Glomerular visceral epithelial cell (primary cell): ENCODE measurements around the gene ZNF423.

Experiments used
- DNase-seq: peaks from one replicate; pipeline ENCODE4 v3.0.0-alpha.2; 2016; ENCODE audit errors: extremely low spot score

Gene ZNF423

DNA sequence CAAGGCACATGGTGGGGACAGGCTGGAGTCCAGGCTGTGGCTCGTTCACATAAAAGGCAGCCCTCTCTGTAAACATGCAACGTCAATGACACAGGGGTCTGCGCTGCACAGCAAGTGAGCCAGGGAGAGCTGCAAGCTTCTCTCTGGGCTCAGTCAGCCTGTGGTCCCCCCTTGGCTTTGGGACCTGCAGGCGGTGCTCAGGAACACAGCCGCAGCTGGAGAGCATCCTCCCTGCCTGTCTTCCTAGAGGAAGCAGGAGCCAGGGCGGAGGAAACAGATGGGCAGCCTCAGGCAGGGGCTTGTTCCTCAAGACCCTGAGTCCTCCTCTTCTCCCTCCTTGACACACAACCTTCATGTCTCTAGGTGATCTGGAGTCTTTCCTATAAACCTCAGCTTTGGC, 254.3 kb downstream of the ZNF423 start:
- no peak for DNase-seq

DNA sequence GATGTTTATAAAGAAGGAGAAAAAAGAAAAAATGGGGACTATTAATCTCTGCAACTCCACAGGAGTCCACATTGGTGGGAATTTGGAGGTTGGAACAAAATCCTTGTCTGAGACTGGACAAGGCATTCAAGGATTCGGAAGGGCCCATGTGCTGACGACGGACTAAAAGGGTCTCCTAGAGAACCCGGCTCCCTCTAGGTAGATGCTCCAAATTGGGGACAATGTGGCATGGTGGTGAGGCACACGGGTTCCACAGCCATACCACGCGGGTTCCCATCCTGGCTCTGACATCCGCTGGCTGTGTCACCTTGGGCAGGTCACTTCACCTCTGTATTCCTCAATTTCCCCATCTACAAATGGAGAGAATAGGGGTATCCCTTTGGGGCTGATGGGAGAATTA, 254.9 kb downstream of the ZNF423 start:
- no peak for DNase-seq

DNA sequence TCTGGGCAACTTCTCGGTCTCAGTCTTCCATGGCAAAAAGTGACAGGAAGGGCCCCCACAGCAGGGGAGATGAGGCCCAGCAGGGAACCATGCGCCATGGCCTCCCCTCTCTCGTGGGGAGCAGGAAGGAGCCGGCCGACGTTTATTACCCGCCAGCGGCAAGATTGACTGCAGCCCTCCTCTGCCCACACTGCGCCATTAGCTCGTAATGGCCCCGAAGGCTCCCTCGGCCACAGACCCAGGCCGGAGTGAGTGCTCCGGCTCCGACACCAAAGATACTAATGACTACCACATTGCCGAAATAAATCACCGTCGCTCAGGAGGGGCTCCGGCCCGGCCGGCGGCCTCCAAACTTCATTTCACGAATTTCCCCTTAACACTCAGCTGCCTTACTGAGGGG, 255.4 kb downstream of the ZNF423 start:
- DNase-seq: no peak

DNA sequence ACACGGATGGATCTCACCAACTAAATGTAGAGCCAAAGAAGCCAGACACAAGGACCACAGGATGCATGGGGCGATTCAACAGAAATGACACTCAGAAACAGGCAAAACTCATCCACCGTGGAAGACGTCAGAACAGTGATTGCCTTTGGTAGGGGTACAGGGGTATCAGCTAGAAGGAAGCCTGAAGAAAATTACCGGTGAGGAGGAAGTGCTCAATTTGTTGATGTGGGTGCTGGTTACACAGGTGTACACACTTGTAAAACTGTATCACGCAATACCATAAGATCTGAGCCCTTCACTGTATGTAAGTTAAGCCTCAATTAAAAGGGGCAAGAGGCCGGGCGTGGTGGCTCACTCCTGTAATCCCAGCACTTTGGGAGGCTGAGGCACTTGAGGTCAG, 256.2 kb downstream of the ZNF423 start:
- DNase-seq: no peak

DNA sequence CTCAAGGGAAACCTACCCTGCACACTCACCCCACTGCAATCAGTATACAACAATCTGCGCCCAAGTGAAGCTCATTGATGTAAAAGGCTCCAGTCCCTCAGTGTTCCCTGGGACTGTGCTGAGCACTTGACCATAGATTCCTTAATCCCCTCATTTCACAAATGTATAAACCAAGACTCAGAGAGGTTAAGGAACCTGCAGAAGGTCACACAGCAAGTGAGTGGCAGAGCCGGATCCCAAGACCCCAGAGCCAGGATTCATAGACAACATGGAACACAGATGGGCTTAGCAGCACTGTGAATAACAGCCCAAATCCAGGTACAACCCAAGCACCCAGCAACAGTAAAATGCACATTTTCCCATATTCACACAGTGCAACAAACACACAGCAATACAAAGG, 256.6 kb downstream of the ZNF423 start:
- no peak for DNase-seq

DNA sequence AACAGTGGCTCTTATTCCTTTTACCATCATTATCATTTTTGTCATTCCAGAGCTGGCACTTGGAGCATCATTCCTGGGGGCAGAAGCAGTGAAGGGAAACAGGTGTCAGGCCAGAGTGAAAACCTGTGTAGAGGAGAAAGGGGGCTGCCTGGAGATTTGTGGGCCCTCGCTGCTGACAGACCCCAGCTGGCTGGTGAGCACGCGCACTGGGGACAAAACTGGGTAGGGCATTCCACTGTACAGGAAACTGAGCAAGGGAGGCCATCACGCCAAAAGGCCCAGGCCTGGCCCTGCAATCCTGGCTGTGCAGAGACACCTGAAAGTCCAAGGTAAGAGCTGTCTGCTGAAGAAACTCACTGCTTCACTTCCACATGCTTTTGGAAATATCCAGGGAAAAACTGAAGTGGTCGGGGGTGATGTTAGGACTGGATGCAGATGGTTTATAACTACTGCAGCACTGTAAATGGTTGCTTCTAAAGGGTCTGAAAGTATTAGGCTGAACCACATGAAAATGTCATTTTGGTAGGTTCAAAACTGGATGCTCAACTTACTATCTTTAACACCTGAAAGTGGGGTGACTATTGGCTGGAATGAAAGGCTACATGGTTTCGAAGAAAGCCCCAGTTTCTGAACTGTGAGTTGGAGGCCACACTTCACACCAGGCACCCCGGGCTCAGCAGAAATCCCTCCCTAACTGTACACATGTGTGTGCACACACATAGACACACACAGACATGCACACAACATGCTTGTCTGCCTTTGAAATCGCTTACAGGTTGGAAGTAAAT, 257.3 kb downstream of the ZNF423 start:
- no peak for DNase-seq

DNA sequence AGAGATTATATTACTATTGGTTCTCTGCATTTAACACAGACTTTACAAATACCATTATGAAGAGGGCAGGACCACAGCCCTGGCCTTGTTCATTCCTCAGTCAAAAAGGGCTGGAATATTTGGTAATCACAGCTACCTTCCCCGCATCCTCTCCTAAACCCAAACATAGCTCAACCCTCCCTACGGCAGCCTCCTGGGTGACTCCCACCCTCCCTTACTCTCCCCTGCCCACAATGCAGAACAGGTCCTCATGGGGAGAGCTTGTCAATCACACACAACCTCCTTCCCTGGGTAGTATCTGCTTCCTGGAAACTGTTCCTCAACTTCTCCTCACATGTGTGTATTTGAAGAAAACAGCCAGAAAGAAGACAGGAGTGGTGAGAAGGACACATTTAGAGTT, 258.1 kb downstream of the ZNF423 start:
- no peak for DNase-seq

DNA sequence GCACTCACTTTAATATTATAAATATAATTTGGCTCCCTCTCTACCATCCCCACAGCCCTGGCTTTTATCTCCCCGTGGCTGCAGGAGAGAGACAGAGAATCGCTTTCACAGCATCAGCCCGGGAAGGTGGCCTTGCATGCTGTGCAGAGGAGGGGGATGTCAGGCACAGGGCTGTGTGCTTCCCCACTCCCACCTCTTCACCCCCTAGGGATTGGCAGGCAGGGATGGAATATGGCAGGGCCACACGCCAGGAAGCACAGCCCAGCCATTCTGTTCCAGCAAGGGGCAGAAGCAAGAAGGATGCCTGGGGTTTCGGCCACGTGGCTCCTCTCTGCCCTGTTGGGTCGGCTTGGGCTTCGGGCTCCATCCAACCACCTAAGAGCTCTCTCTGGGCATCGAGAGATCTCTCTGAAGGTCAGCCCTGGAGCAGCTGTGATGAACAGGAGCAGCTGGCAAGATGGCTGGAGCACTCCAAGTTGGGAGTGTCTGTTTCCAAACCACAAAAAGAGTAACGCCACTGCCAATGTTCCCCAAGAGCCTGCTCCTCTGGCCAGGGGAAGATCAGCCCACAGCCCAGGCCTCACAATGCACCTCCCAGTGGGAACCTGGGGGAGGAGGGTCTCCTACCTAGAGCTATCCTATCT, 259.1 kb downstream of the ZNF423 start:
- no peak for DNase-seq

DNA sequence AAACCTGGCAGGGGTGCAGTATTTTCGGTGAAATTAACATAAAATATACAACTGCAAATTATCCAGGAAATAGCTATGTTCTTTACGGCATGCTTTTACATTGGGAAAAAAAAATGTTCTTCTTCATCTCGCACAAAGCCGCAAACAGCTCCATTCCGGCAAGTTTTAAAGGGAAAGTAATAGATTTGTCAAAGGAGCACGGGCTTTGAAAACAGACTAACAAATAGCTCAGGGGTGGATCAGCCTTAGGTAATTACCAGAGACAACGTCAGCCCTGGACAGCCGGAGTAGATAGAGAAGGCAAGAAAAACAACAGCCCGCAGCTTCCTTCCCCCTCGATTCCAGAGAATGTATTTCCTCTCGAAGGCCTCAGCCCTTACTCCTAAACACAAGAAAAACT, 259.8 kb downstream of the ZNF423 start:
- no peak for DNase-seq

DNA sequence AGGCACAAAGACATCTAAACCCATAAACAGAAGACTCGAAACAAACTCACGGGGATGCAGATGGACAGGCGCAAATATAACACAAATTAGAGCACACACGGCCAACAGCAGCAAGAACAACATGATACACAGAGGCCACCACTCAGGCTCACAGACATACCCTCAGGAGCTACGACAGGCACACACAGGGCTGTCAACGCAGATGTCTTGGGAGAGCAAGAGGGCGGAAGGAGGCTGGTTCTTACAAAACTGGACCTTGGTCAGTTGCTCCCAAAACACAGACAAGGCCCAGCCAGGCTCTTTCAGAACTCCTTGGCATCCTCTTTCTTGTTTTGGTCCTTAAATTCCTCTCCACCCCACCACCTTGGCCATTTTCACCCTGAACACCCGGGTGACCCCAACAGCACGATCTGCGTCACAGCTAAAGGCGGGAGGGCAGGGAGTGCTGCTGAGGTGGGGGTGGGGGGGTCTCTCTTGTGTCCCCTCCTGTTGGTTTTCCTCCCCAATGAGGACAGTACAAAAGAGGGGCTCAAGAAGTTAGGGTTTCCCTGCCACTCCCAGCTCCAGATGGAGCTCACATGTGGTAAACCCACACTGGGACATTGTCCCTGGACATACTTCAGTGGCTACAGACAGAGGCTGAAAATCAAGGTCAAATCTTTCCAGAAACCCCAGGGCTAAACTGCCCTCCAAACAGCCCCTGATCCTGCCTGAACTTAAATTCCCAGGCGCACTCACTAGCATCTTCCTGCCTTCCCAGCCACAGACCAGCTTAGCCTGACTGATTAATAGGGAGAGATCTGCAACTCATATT, 261.0 kb downstream of the ZNF423 start:
- no peak for DNase-seq

DNA sequence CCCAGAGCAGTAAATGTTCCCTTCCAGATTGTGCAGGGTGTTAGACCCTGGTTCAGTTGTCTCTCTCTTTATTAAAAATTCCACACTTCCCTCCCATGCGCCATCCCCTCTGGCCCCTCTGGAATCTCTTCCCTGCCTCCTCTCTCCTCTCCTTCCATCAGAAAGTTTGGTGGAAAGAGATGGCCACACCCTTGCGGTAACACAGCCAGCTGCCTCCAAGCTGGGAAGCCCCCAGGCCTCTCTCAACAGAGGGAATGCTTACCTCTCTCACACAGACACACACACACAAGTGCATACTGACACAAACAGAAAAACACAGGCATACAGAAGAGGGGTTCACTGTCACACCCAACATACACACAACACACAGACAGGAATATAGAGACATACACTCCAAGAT, 261.8 kb downstream of the ZNF423 start:
- no peak for DNase-seq

DNA sequence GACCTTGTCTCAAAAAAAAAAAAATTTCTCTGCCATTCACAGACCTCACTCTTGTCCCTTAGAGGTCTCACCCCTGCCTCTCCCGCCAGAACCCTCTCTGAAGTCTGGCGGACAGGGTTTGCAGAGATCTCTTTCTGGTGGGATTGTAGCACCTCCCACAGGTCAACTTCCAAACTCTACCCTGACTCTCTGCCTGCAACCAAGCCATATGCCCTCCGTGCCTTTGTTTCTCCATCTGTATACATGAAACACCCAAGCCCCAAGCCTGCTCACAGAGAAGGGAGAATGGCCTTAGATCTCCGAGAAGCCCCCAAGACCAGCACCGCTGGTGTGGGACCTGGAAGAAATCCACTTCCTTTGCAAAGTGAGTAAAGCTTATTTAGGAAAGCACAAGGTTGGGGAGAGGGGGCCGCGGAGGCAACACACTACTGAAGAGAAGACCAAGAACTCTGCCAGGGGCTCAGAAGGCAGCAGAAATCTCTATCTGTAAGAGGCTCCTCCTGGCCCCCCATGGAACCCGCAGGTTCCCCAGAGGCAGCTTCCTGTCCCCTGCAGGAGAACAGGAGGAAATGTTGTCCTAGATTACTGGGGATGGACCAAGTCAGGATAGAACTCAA, 262.4 kb downstream of the ZNF423 start:
- DNase-seq: no peak

DNA sequence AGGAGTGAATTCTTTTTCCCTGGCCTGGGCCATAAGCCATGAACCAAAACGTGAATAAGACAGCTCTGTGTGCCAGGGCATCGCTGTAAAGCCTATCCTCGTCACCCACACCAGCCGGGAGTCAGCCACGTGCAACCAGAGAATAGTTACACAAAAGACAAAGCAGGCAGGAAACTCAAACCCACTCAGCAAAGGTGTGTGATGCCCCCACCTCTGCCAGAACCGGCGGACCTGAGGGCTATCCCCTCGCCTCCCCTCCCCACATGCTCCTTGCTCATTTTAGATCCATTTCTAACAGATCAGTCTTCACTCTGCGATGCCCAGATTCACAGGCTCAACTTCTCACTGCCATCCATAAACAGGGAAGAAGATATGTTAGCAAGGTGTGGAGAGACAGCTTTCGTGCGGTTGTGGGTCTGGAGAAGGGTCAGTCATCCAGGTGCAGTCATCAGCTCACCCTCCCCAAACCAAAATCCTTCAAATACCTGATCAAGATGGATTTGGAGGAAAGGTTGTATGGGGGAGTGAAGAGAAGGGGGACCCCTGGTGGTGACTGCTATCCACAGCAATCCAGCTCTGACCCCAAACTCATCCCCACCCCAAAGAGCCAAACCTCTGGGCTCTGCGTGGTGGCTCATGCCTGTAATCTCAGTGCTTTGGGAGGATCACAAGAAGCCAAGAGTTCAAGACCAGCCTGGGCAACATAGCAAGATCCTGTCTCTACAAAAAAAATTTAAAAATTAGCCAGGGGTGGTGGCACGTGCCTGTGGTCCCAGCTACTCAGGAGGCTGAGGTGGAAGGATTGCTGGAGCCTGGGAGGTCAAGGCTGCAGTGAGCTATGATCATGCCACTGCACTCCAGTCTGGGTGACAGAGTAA, 263.1 kb downstream of the ZNF423 start:
- DNase-seq: no peak

DNA sequence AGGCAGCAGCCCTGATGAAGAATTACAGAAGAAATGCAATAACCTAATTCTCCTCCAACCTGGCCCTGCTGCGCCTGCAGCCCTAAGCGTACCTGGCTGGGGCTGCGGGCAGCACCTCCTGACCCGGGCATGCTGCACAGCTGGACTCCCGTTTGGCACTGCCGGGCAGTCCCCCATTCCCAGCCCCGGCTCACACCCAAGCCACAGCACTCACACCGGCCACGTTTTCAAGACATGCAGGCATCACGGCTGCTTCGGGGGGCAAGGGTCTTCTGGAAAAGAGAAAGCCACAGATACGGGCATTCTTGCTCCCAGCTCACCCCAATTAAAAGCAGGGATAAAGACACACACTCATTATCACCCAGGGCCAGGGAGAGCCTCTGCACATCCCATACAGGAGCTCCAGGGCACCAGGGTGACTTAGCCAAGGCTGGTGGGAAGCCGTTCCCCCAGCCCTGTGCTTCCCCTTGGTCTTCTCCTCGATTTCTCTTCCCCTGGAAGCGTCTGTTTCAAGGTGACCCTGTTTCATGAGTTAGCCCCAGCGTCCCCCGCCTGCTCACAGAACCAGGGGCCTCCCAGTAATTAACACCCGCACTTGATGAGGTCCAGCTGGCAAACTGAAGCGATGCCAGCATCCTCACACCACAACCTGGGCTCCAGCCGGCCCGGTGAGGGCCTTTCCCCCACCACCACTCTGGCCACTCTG, 265.6 kb downstream of the ZNF423 start:
- no peak for DNase-seq

DNA sequence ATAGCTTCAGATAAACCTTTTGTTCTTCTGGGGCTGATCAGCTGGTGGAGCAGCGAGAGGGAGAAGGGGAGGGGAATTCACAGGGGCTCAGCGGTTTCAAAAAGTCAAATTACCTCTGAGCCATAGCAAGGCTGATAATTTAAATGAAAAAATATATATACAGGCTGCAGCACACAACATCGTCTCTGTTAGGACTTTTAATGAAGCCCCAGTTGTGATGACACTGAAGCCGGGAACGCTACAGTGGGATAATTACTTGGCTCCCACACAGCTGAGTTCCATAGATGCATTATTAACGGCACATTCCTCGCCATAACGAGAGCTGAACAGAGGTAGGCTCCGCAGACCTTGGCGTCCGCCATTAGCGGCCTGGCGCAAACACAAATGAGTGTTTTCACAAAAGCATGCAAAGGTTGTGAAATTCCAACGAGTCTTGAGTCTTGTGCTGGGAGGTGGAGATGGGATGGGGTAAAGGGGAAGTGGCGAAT, 266.3 kb downstream of the ZNF423 start:
- DNase-seq: no peak

DNA sequence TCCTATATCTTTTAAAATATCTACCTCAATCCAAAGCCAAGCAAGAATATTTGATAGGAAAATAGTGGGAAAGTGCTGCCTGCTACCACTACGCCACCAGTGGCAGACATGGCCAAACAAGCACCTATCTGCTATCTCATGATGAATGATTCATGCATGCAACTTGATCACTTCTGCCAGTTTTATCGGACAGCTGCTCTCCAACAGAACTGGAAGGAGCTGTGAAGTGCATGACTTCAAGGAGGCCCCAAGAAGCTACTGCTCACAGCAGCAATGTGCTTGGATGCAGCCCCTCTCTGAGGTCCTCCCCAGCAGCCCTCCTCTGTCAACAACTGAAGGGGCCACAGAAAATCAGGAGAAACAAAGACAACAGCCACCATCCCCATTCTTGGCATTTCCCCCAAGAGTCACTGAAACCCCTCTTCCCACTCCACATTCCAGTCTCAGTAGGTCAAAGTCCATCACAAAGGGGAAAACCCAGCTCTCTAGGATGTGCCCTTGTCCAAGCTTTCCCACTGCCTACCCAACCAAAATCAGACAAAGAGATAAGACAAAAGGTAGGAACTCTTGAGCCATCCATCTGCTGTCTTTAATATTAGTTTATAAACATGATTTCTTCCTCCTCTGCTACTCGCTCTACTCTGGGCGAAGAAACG, 267.1 kb downstream of the ZNF423 start:
- DNase-seq: no peak

DNA sequence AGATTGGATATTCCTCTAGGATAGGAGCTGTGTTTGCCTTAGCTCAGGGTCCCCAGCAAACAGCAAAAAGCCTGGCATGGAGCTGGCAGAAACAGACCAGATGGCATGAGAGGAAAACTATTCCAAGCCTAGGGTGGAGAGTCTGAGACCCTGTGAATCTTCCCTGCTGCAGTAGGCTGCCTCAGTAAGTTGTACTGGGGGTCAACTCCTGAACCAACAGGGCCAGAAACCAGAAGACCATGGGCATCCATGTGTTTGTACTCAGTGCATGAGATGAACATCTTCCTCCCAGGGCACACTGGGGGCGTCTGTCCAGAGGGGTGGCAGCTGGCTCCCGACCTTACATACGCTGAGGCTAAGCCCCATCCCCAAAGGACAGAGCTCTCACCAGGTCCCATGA, 267.9 kb downstream of the ZNF423 start:
- no peak for DNase-seq

DNA sequence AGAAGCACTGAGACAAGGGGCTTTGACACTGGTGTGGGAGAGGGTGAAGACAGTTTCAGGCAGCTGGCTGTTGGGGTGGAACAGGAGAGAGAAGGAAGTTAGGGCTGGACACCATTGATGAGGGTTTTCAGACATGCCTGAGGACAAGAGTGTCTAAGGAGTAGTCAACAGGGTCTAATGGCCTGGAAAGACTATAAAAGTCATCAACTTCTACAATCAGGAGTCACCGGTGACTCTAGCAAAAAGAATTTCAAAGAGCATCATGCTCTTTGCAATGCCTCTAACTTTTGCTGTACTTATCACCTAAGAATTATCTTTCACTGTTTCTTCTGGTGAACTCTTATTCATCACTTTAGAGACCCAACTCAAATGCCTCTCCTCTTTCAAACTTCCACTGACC, 268.4 kb downstream of the ZNF423 start:
- no peak for DNase-seq

DNA sequence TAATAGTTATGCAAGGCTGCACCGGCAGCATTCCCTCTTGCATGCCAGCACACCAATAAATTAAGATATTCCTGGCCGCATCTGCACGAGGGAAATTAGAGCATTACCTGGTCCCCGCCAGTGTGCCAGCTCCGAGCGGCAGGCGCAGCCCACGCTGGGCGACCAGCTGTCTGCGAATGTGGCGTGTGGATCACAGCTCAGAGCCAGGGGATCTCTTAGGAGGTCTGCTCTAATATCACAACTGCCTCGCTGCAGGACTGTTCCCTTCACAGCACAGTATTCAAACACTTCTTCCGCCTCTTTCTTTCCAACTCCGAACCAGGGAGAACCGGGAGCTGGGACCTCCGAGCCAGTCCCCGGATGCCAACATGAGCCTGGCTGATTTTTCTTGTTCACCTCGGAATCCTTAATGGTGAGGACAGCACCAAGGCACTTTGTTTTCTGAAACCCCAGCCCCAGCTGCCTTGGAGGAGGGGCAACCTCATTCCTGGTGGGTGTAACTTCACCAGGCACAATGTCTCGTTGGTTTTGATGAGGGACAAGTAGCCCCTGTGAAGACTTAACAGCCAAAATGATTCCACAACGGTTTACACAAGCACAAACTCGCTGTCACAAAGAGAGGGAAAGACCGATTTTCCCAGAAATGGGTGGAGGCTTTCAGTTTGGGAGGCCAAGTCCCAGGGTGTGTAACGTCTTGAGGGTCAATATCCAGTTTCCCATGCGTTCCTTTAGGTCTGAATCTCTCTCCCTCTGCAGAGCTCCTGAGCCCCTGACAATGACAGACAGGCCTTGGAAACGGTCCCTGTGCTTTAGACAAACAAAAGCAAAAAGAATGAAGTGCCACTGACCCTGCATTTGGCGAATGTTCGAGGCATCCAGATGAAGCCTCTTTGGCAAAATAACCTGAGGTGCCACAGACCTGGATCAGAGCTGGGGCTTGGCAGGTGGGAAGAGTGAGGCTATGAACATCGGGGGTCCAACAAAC, 269.2 kb downstream of the ZNF423 start:
- no peak for DNase-seq
